Astrocyte (in vitro differentiated cells and primary cell): ENCODE results near the gene MAGI1. TPM values are rescaled to one million over a fixed set of nuclear protein-coding genes. Genes with fewer than 3 reads are reported as not detected.
"Not testable (repeated sequence)": the region's sequence is repeated elsewhere in the genome, so short reads cannot be mapped to it uniquely, and the experiment has no call there.

Experiments
- DNase-seq: peaks from one replicate; pipeline ENCODE4 v3.0.0-alpha.2; 2010; ENCODE audit warnings: low read depth
- FAIRE-seq: peaks from 2 replicates; lab custom pipeline; 2011; peaks lifted over from hg19 to GRCh38; lab: Jason Lieb, UNC
- H2AFZ ChIP-seq: 2 replicates; pipeline ENCODE4 v1.6.0; 2012; ENCODE audit warnings: low read depth, low read length, inconsistent platforms
- H3K27ac ChIP-seq: 2 replicates; pipeline ENCODE4 v1.5.1; 2011; ENCODE audit warnings: low read depth, low read length, inconsistent platforms
- H3K27me3 ChIP-seq: 2 replicates; pipeline ENCODE4 v1.6.0; 2011; ENCODE audit warnings: low read length, inconsistent platforms; ENCODE audit not compliant: insufficient read depth
- H3K36me3 ChIP-seq: 2 replicates; pipeline ENCODE4 v1.5.1; 2011; ENCODE audit warnings: low read length, inconsistent platforms; ENCODE audit not compliant: insufficient read depth
- H3K4me1 ChIP-seq: 2 replicates; pipeline ENCODE4 v1.5.1; 2011; ENCODE audit warnings: low read length, inconsistent platforms; ENCODE audit not compliant: insufficient read depth
- H3K4me2 ChIP-seq: 2 replicates; pipeline ENCODE4 v1.6.0; 2012; ENCODE audit warnings: low read length, inconsistent platforms
- H3K4me3 ChIP-seq: 2 replicates; pipeline ENCODE4 v1.5.1; 2011; ENCODE audit warnings: low read depth, mild to moderate bottlenecking, low read length, inconsistent platforms; ENCODE audit not compliant: insufficient read depth
- H3K79me2 ChIP-seq: 2 replicates; pipeline ENCODE4 v1.6.0; 2012; ENCODE audit warnings: mild to moderate bottlenecking, low read length, inconsistent platforms; ENCODE audit not compliant: insufficient read depth
- H3K9ac ChIP-seq: 2 replicates; pipeline ENCODE4 v1.6.0; 2012; ENCODE audit warnings: mild to moderate bottlenecking, low read length, inconsistent platforms
- H3K9me3 ChIP-seq: 2 replicates; pipeline ENCODE4 v1.5.1; 2012; ENCODE audit warnings: low read depth, mild to moderate bottlenecking, low read length, inconsistent platforms; ENCODE audit not compliant: insufficient read depth
- H4K20me1 ChIP-seq: 2 replicates; pipeline ENCODE4 v1.6.0; 2012; ENCODE audit warnings: low read length, inconsistent platforms; ENCODE audit not compliant: insufficient read depth
- H3K27ac Mint-ChIP-seq: one replicate; pipeline ENCODE4 v1.8.0; 2021; ENCODE audit warnings: mild to moderate bottlenecking, mixed read lengths; ENCODE audit not compliant: unreplicated experiment
- H3K27me3 Mint-ChIP-seq: one replicate; pipeline ENCODE4 v1.8.0; 2021; ENCODE audit warnings: low read depth, mixed read lengths; ENCODE audit not compliant: unreplicated experiment
- H3K36me3 Mint-ChIP-seq: one replicate; pipeline ENCODE4 v1.8.0; 2021; ENCODE audit warnings: low read depth, mixed read lengths; ENCODE audit not compliant: unreplicated experiment
- H3K4me1 Mint-ChIP-seq: one replicate; pipeline ENCODE4 v1.8.0; 2021; ENCODE audit warnings: low read depth, mixed read lengths; ENCODE audit not compliant: unreplicated experiment
- H3K4me3 Mint-ChIP-seq: one replicate; pipeline ENCODE4 v1.8.0; 2021; ENCODE audit warnings: mild to moderate bottlenecking, moderate library complexity, mixed read lengths; ENCODE audit not compliant: unreplicated experiment
- H3K9me3 Mint-ChIP-seq: one replicate; pipeline ENCODE4 v1.8.0; 2021; ENCODE audit warnings: mild to moderate bottlenecking, mixed read lengths; ENCODE audit not compliant: unreplicated experiment
- CTCF ChIP-seq: IDR thresholded peaks from 2 replicates; pipeline ENCODE4 v1.5.1; 2011; ENCODE audit warnings: low read depth, mild to moderate bottlenecking, inconsistent platforms, low read length, moderate library complexity; ENCODE audit not compliant: insufficient read depth
- EZH2 ChIP-seq: IDR thresholded peaks from 2 replicates; pipeline ENCODE4 v1.6.1; 2012; ENCODE audit warnings: mild to moderate bottlenecking, low read length, inconsistent platforms; ENCODE audit not compliant: insufficient read depth
- total RNA-seq: library from RNA; stranded (reverse); gene quantifications from 2 replicates; pipeline ENCODE4 v1.2.1, GENCODE V29; 2021

MAGI1 gene
- total RNA-seq, 1 donor from 2014 or later, result 31.8 TPM

- Histone ChIP-seq H3K9me3 (no peaks in the 10 kb centered on the region), H2AFZ (no peak overlapping the region), H3K4me2 (no peak overlapping the region), H3K36me3 (no peaks in the 10 kb centered on the region), H3K4me1 (no peaks in the 10 kb centered on the region), H3K9ac (no peak overlapping the region), H3K79me2 (peaks cover 9% of the 10 kb centered on the region), H4K20me1 (peaks cover 8% of the 10 kb centered on the region), H3K4me3 (no peak overlapping the region), H3K27me3 (no peaks in the 10 kb centered on the region), H3K27ac (no peak overlapping the region)
- Mint-ChIP-seq H3K9me3 (no peaks in the 10 kb centered on the region), H3K4me1 (no peaks in the 10 kb centered on the region), H3K27ac (no peak overlapping the region), H3K4me3 (no peak overlapping the region), H3K27me3 (no peaks in the 10 kb centered on the region), H3K36me3 (no peaks in the 10 kb centered on the region)
- TF ChIP-seq EZH2 (no peak), CTCF (no peak)
- DNase-seq (no peak), FAIRE-seq (peak; percentile 20)
These were observed 470.2 kb downstream of the MAGI1 start for GRCh38 chr3:65568497-65568896.

GRCh38 chr3:65565744-65566143 lies 473.0 kb downstream of the MAGI1 start:
- not testable (repeated sequence) for H3K36me3 Mint-ChIP-seq, FAIRE-seq, H3K9me3 ChIP-seq, H3K4me3 Mint-ChIP-seq, H3K27ac Mint-ChIP-seq, H3K4me3 ChIP-seq, H3K27ac ChIP-seq, H3K9me3 Mint-ChIP-seq, H3K4me2 ChIP-seq, H3K9ac ChIP-seq, H4K20me1 ChIP-seq, H3K4me1 ChIP-seq, DNase-seq, H3K4me1 Mint-ChIP-seq, H3K79me2 ChIP-seq, H3K36me3 ChIP-seq, H2AFZ ChIP-seq, H3K27me3 ChIP-seq, H3K27me3 Mint-ChIP-seq

DNA sequence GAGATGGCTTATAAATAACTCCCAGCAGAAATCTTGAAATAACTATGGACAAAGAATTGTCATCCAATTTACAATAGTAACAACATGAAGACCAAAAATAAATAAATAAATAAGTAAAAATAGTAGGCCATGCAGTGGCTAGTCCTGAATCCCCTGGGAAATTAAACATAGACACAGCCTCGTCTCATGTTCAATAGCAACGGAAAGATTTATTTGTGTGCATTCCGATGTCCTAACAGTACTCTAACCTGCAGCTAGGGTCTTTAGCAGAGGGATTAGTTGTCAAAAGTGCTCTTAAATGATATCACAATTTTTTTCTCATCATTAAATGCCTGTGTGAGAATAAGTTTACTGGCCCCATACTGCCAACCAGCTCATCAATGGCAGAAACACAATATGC lies 474.2 kb downstream of the MAGI1 start:
- FAIRE-seq, result no peak
- no peak overlapping the region for H3K9ac ChIP-seq
- no peaks in the 10 kb centered on the region for H3K4me1 ChIP-seq
- Mint-ChIP-seq H3K36me3 (no peaks in the 10 kb centered on the region), H3K4me1 (peaks cover 3% of the 10 kb centered on the region), H3K27ac (no peak overlapping the region), H3K9me3 (no peaks in the 10 kb centered on the region), H3K27me3 (no peaks in the 10 kb centered on the region), H3K4me3 (no peak overlapping the region)
- H3K79me2 ChIP-seq, result no peaks in the 10 kb centered on the region
- H3K4me2 ChIP-seq, result no peak overlapping the region
- no peak overlapping the region for H2AFZ ChIP-seq
- no peaks in the 10 kb centered on the region for H3K9me3 ChIP-seq
- no peaks in the 10 kb centered on the region for H3K36me3 ChIP-seq
- peaks cover 13% of the 10 kb centered on the region for H4K20me1 ChIP-seq
- TF ChIP-seq EZH2 (no peak), CTCF (no peak)
- H3K4me3 ChIP-seq, result no peak overlapping the region
- no peaks in the 10 kb centered on the region for H3K27me3 ChIP-seq
- H3K27ac ChIP-seq, result no peak overlapping the region
- no peak for DNase-seq
